H1 (cell line): ENCODE data around the gene CD68. TPM values are rescaled to one million over a fixed set of nuclear protein-coding genes. Genes with fewer than 3 reads are reported as not detected.

Source experiments
- CTCF ChIA-PET: fragments of 300-600 bp; sonication (Branson Sonifier 250); formaldehyde crosslinking; loops from one replicate; lab custom pipeline; 2021; ENCODE audit not compliant: partially characterized antibody; lab: Charles Lee
- POLR2A ChIA-PET: fragments of 300-600 bp; sonication (Branson Sonifier 250); formaldehyde crosslinking; loops from one replicate; lab custom pipeline; 2021; ENCODE audit warnings: inconsistent platforms; ENCODE audit not compliant: partially characterized antibody; lab: Charles Lee
- DNase-seq, 2 experiments: peaks; one replicate each; pipeline versions ENCODE4 v3.0.0 to v3.0.0-alpha.2; 2010 to 2022; ENCODE audit warnings: low spot score in 2 of 2, low read depth in 1 of 2, mixed read lengths in 1 of 2
- FAIRE-seq: peaks from 2 replicates; lab custom pipeline; 2011; peaks lifted over from hg19 to GRCh38; lab: Jason Lieb, UNC
- H2AFZ ChIP-seq: 2 replicates; pipeline ENCODE4 v1.8.1; 2012; ENCODE audit warnings: low read length, inconsistent platforms
- H2AK5ac ChIP-seq: 2 replicates; pipeline ENCODE4 v1.6.1; 2013; ENCODE audit warnings: low read depth, low read length
- H2BK120ac ChIP-seq: replicated peaks from 2 replicates; pipeline ENCODE3; 2013; ENCODE audit warnings: low read depth, low read length, inconsistent platforms
- H2BK12ac ChIP-seq: 2 replicates; pipeline ENCODE4 v1.6.1; 2013; ENCODE audit warnings: low read depth, low read length
- H2BK15ac ChIP-seq: 2 replicates; pipeline ENCODE4 v1.6.1; 2013; ENCODE audit warnings: low read length
- H2BK20ac ChIP-seq: 2 replicates; pipeline ENCODE4 v1.6.1; 2013; ENCODE audit warnings: low read length
- H2BK5ac ChIP-seq: 2 replicates; pipeline ENCODE4 v1.6.1; 2013; ENCODE audit warnings: low read depth, low read length
- H3K14ac ChIP-seq: 2 replicates; pipeline ENCODE4 v1.6.1; 2013; ENCODE audit warnings: inconsistent platforms; ENCODE audit not compliant: insufficient read length
- H3K18ac ChIP-seq: 2 replicates; pipeline ENCODE4 v1.6.1; 2013; ENCODE audit warnings: low read length; ENCODE audit errors: extremely low read depth
- H3K23ac ChIP-seq: 2 replicates; pipeline ENCODE4 v1.6.1; 2013; ENCODE audit warnings: inconsistent platforms; ENCODE audit not compliant: insufficient read length
- H3K23me2 ChIP-seq: 2 replicates; pipeline ENCODE4 v1.6.1; 2013; ENCODE audit warnings: low read depth, low read length
- H3K27ac ChIP-seq: 2 replicates; pipeline ENCODE4 v1.6.1; 2011; ENCODE audit warnings: low read depth, low read length, inconsistent platforms
- H3K27me3 ChIP-seq, 4 experiments: replicated peaks in 1 of 4; 1 replicate in 1 of 4; 2 replicates in 3 of 4; pipeline versions ENCODE4 v1.6.1 to v1.8.1; 2011 to 2013; ENCODE audit warnings: low read length in 3 of 4, mild to moderate bottlenecking in 3 of 4, inconsistent platforms in 2 of 4, mixed read lengths in 2 of 4, moderate library complexity in 1 of 4; ENCODE audit not compliant: control insufficient read depth in 3 of 4, insufficient read depth in 3 of 4; ENCODE audit errors: extremely low read depth in 1 of 4
- H3K36me3 ChIP-seq, 4 experiments: 2 replicates each; pipeline versions ENCODE4 v1.6.1 to v1.8.1; 2011 to 2013; ENCODE audit warnings: mild to moderate bottlenecking in 4 of 4, low read length in 3 of 4, moderate library complexity in 2 of 4, control low read depth in 1 of 4, inconsistent platforms in 1 of 4; ENCODE audit not compliant: insufficient read depth in 4 of 4, control insufficient read depth in 2 of 4
- H3K4ac ChIP-seq: replicated peaks from 2 replicates; pipeline ENCODE3; 2013; ENCODE audit warnings: low read length, low read depth, mixed read lengths, inconsistent platforms; ENCODE audit not compliant: insufficient read length
- H3K4me1 ChIP-seq, 4 experiments: replicated peaks in 1 of 4; 1 replicate in 1 of 4; 2 replicates in 3 of 4; pipeline versions ENCODE4 v1.6.1 to v1.8.1; 2011 to 2013; ENCODE audit warnings: low read length in 3 of 4, inconsistent platforms in 2 of 4, mixed read lengths in 1 of 4; ENCODE audit not compliant: insufficient read depth in 4 of 4, control insufficient read depth in 3 of 4
- H3K4me2 ChIP-seq, 2 experiments: 2 replicates each; pipeline versions ENCODE4 v1.6.1 to v1.8.1; 2011 to 2013; ENCODE audit warnings: low read depth in 2 of 2, low read length in 2 of 2, control low read depth in 1 of 2, inconsistent platforms in 1 of 2, mild to moderate bottlenecking in 1 of 2; ENCODE audit not compliant: insufficient read depth in 1 of 2
- H3K4me3 ChIP-seq, 4 experiments: fragments of 200-600, 300-600 bp in 1 of 4; sonication (generic), shearing (Covaris generic), sonication (Bioruptor Twin) in 1 of 4; 2 replicates each; pipeline versions ENCODE4 v1.5.1 to v1.8.1; 2011 to 2016; ENCODE audit warnings: low read length in 4 of 4, low read depth in 3 of 4, control low read depth in 2 of 4, inconsistent platforms in 2 of 4, mild to moderate bottlenecking in 2 of 4, mixed read lengths in 1 of 4, moderate library complexity in 1 of 4; ENCODE audit not compliant: insufficient read depth in 2 of 4; ENCODE audit errors: extremely low read depth in 1 of 4
- H3K56ac ChIP-seq: replicated peaks from 2 replicates; pipeline ENCODE3; 2013; ENCODE audit warnings: low read depth, mild to moderate bottlenecking, mixed read lengths, low read length, inconsistent platforms; ENCODE audit not compliant: insufficient read length
- H3K79me1 ChIP-seq: 2 replicates; pipeline ENCODE4 v1.6.1; 2013; ENCODE audit warnings: low read depth, low read length, control low read depth
- H3K79me2 ChIP-seq, 2 experiments: 2 replicates each; pipeline versions ENCODE4 v1.6.1 to v1.8.1; 2012 to 2013; ENCODE audit warnings: low read length in 2 of 2, mild to moderate bottlenecking in 2 of 2, inconsistent platforms in 1 of 2; ENCODE audit not compliant: insufficient read depth in 2 of 2, control insufficient read depth in 1 of 2
- H3K9ac ChIP-seq, 4 experiments: replicated peaks in 1 of 4; 1 replicate in 1 of 4; 2 replicates in 3 of 4; pipeline versions ENCODE4 v1.6.1 to v1.8.1; 2011 to 2013; ENCODE audit warnings: low read depth in 3 of 4, low read length in 3 of 4, control low read depth in 2 of 4, mild to moderate bottlenecking in 2 of 4, moderate library complexity in 2 of 4, inconsistent platforms in 1 of 4; ENCODE audit errors: extremely low read depth in 1 of 4
- H3K9me3 ChIP-seq, 2 experiments: 2 replicates each; pipeline versions ENCODE4 v1.6.1 to v1.8.1; 2012 to 2013; ENCODE audit warnings: mild to moderate bottlenecking in 2 of 2, moderate library complexity in 2 of 2, control low read depth in 1 of 2, inconsistent platforms in 1 of 2, low read depth in 1 of 2, low read length in 1 of 2, mixed read lengths in 1 of 2; ENCODE audit not compliant: insufficient read depth in 2 of 2
- H4K20me1 ChIP-seq, 2 experiments: replicated peaks in 1 of 2; 2 replicates each; pipeline versions ENCODE3 to v1.8.1; 2011 to 2013; ENCODE audit warnings: inconsistent platforms in 2 of 2, low read length in 2 of 2, mild to moderate bottlenecking in 1 of 2; ENCODE audit not compliant: insufficient read depth in 2 of 2, control insufficient read depth in 1 of 2
- H4K5ac ChIP-seq: 2 replicates; pipeline ENCODE4 v1.6.1; 2013; ENCODE audit warnings: low read length, low read depth, mixed read lengths, inconsistent platforms; ENCODE audit not compliant: insufficient read length
- H4K8ac ChIP-seq: 2 replicates; pipeline ENCODE4 v1.8.0; 2013; ENCODE audit warnings: mild to moderate bottlenecking, moderate library complexity, low read length, inconsistent platforms; ENCODE audit not compliant: insufficient read depth; ENCODE audit errors: extremely low read depth
- H4K91ac ChIP-seq: replicated peaks from 2 replicates; pipeline ENCODE3; 2013; ENCODE audit warnings: low read length, mixed read lengths, inconsistent platforms; ENCODE audit not compliant: insufficient read length
- ASH2L ChIP-seq: fragments of 200-600, 300-600 bp; sonication (generic); IDR thresholded peaks from one replicate; pipeline ENCODE4 v1.7.1; 2017; ENCODE audit warnings: low read length
- CHD1 ChIP-seq: IDR thresholded peaks from 2 replicates; pipeline ENCODE4 v1.6.1; 2012; ENCODE audit warnings: low read depth, low read length, improper control_type of control experiment
- FOSL1 ChIP-seq: IDR thresholded peaks from 2 replicates; pipeline ENCODE4 v1.6.1; 2011; ENCODE audit warnings: mild to moderate bottlenecking, low read depth, low read length, moderate library complexity; ENCODE audit not compliant: insufficient read depth
- GTF2F1 ChIP-seq: IDR thresholded peaks from 2 replicates; pipeline ENCODE4 v1.6.1; 2012; ENCODE audit warnings: low read depth, low read length, improper control_type of control experiment, borderline replicate concordance
- KDM5A ChIP-seq: fragments of 200-600 bp; IDR thresholded peaks from 2 replicates; pipeline ENCODE4 v1.7.1; 2012; ENCODE audit warnings: mild to moderate bottlenecking, low read length, inconsistent platforms, mixed read lengths
- RBBP5 ChIP-seq: IDR thresholded peaks from 2 replicates; pipeline ENCODE4 v1.7.1; 2012; ENCODE audit warnings: low read depth, mild to moderate bottlenecking, inconsistent platforms, low read length, moderate library complexity, borderline replicate concordance
- RFX5 ChIP-seq: IDR thresholded peaks from 2 replicates; pipeline ENCODE4 v1.6.1; 2011; ENCODE audit warnings: low read depth, low read length, improper control_type of control experiment, borderline replicate concordance
- SIN3A ChIP-seq, 2 experiments: IDR thresholded peaks in 1 of 2; conservative IDR thresholded peaks in 1 of 2; 2 replicates each; pipeline ENCODE4 v1.6.1; 2011 to 2012; ENCODE audit warnings: low read length in 2 of 2, improper control_type of control experiment in 1 of 2, low read depth in 1 of 2, mild to moderate bottlenecking in 1 of 2
- TAF1 ChIP-seq: IDR thresholded peaks from 2 replicates; pipeline ENCODE4 v1.6.1; 2011; ENCODE audit warnings: mild to moderate bottlenecking, low read depth, low read length
- TAF7 ChIP-seq: optimal IDR thresholded peaks from 2 replicates; pipeline ENCODE3; 2011; ENCODE audit warnings: low read depth, mild to moderate bottlenecking, inconsistent platforms, low read length, moderate library complexity, borderline replicate concordance
- ZNF274 ChIP-seq: IDR thresholded peaks from 2 replicates; pipeline ENCODE4 v1.7.0; 2012; ENCODE audit warnings: low read length, borderline replicate concordance; ENCODE audit errors: extremely low read depth
- WGBS, 2 experiments: shearing (Covaris generic) in 1 of 2; methylation state at CpG; one replicate each; pipeline versions ENCODE4 v1.1.6 to v1.1.7; 2013 to 2015; ENCODE audit warnings: low lambda C conversion rate in 2 of 2, mixed read lengths in 2 of 2, inconsistent platforms in 1 of 2, low coverage in 1 of 2, missing lambda C conversion rate in 1 of 2; ENCODE audit not compliant: insufficient replicate concordance in 2 of 2, insufficient coverage in 1 of 2, insufficient read length in 1 of 2; ENCODE audit errors: extremely low coverage in 1 of 2, missing lambda C conversion rate in 1 of 2; 5-methylcytosine and 5-hydroxymethylcytosine counted together
- polyA plus RNA-seq, 7 experiments: library from polyadenylated mRNA; depleted of rRNA in 3 of 7; stranded (reverse) in 5 of 7; unstranded in 2 of 7; fragments of >200 nt in 5 of 7; fragments of 200-250 nt in 2 of 7; gene quantifications; 1 replicate in 5 of 7; 2 replicates in 1 of 7; 4 replicates in 1 of 7; pipeline versions ENCODE4 v1.2.1 to v1.2.3, GENCODE V29; 2011 to 2013; ENCODE audit warnings: missing spikeins in 2 of 7, mixed read lengths in 2 of 7
- total RNA-seq: library from RNA; stranded (reverse); fragmentation: NEBNext Ultra II Directional; extraction: Animal tissue kit (Norgen Biotek cat#: 25700); gene quantifications from 2 replicates; pipeline ENCODE4 v1.2.1, GENCODE V29; 2021
- TF ChIP-seq, protein P1 (sequence below): IDR thresholded peaks from 2 replicates; pipeline ENCODE4 v1.6.1; 2012; ENCODE audit warnings: inconsistent platforms
- TF ChIP-seq, protein P2 (sequence below): IDR thresholded peaks from 2 replicates; pipeline ENCODE4 v1.6.1; 2012; ENCODE audit warnings: inconsistent platforms

The CD68 gene
- total and polyA plus RNA-seq, 2 of the 8 experiments (the other 6 are each of a cell fraction or from before 2014, with no cell fraction given): 0.18 TPM; not detected in 1

DNA sequence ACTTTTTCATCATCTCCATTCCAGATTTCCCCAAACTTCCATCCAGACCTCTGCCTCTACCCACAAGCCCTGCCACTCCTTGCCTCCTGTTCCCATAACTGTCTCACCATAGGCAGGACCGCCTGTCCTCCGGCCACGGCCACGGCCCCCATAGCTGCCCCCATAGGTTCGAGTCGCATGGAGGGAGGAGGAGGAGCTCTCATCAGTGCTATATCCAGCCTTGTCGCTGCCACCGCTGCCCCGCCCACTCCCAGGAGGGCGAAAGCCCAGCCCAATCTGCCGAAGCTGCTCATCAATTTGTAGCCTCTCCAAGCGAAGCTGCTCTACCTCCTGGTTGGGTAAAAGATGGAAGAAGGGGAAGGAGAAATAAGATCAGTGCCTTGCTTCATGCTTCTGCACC is 13.9 kb downstream of the CD68 start:
- no peak overlapping the region for H3K4ac ChIP-seq
- no peak overlapping the region for H2BK20ac ChIP-seq
- DNase-seq (no peak), FAIRE-seq (no peak)
- H3K18ac ChIP-seq: no peak overlapping the region
- WGBS, 2 experiments: 90% methylated on average over 10 of the region's 12 CpGs; no CpG with 5 or more reads in 1 of the 2 experiments
- no peak overlapping the region for H2BK15ac ChIP-seq
- H4K8ac ChIP-seq: no peak overlapping the region
- no peak overlapping the region for H4K91ac ChIP-seq
- H3K56ac ChIP-seq: no peak overlapping the region
- H3K27ac ChIP-seq: no peak overlapping the region
- no peaks in the 10 kb centered on the region for H4K20me1 ChIP-seq
- no peak overlapping the region for H3K4me2 ChIP-seq
- no peak overlapping the region for H3K23ac ChIP-seq
- H3K27me3 ChIP-seq: no peaks in the 10 kb centered on the region
- H3K79me1 ChIP-seq: no peaks in the 10 kb centered on the region; the same call in 1 of the 2 replicates
- no peak overlapping the region for H2BK120ac ChIP-seq
- H2BK5ac ChIP-seq: no peak overlapping the region
- H2BK12ac ChIP-seq: no peak overlapping the region
- H3K79me2 ChIP-seq: no peaks in the 10 kb centered on the region
- ChIA-PET CTCF (interaction anchor here (0.6 to 2.4 kb wide), 5 partner anchors 9 to 848 kb away, joined by 3 to 10 read pairs (median 3); partner anchors contain the start of genes CD68, TP53 and WRAP53), POLR2A (interaction anchor here (1.2 to 28.5 kb wide), 8 partner anchors 9 to 276 kb away, joined by 3 to 1144 read pairs (median 5); partner anchors contain the start of genes CD68, FXR2, MPDU1 and SENP3)
- no peak overlapping the region for H3K9ac ChIP-seq
- H4K5ac ChIP-seq: no peak overlapping the region
- peaks cover 12% of the 10 kb centered on the region; the same call in 1 of the 2 replicates for H3K23me2 ChIP-seq
- peaks cover 6 to 21% (median 16%) of the 10 kb centered on the region in 4 experiments for H3K4me1 ChIP-seq
- H2AFZ ChIP-seq: no peak overlapping the region
- H3K36me3 ChIP-seq: peaks cover 17 to 56% (median 44%) of the 10 kb centered on the region in 4 experiments
- no peak overlapping the region for H3K4me3 ChIP-seq
- H2AK5ac ChIP-seq: no peak overlapping the region
- no peak overlapping the region for H3K14ac ChIP-seq
- H3K9me3 ChIP-seq: no peaks in the 10 kb centered on the region
- TF ChIP-seq ZNF274: no peak
- TF ChIP-seq, protein P1, sequence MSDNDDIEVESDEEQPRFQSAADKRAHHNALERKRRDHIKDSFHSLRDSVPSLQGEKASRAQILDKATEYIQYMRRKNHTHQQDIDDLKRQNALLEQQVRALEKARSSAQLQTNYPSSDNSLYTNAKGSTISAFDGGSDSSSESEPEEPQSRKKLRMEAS: no peak
- no peak for TF ChIP-seq KDM5A
- TF ChIP-seq ASH2L: no peak
- TF ChIP-seq, protein P2, sequence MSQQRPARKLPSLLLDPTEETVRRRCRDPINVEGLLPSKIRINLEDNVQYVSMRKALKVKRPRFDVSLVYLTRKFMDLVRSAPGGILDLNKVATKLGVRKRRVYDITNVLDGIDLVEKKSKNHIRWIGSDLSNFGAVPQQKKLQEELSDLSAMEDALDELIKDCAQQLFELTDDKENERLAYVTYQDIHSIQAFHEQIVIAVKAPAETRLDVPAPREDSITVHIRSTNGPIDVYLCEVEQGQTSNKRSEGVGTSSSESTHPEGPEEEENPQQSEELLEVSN: no peak
- no peak for TF ChIP-seq FOSL1
- TF ChIP-seq RFX5: no peak
- no peak for TF ChIP-seq GTF2F1
- no peak for TF ChIP-seq RBBP5
- no peak for TF ChIP-seq SIN3A (conservative IDR thresholded peaks at IDR 0.05 in 1 of 2, IDR thresholded peaks at IDR 0.05 in 1 of 2; ENCODE audit: low read depth in 1 of 2, low read length in 2 of 2)
- TF ChIP-seq CHD1: no peak
- TF ChIP-seq TAF7: no peak
- TF ChIP-seq TAF1: no peak
